Activated naive CD8-positive, alpha-beta T cell treated with anti-CD3 and anti-CD28 coated beads, Interleukin-2, amount 50 U/mL, for 24 hours (primary cell): ENCODE measurements around the gene C17orf78.
"Not testable (repeated sequence)": the region's sequence is repeated elsewhere in the genome, so short reads cannot be mapped to it uniquely, and the experiment has no call there.

Experiments
- ATAC-seq: fragments of 150-1000 bp; cut with Tn5 transposase; one replicate; pipeline ENCODE4 v1.10.0; 2021
- DNase-seq: peaks from one replicate; pipeline ENCODE4 v3.0.0; 2021
- H3K27ac Mint-ChIP-seq: one replicate; pipeline ENCODE4 v1.8.0; 2021; ENCODE audit warnings: mild to moderate bottlenecking, mixed read lengths
- H3K27me3 Mint-ChIP-seq: one replicate; pipeline ENCODE4 v1.8.0; 2021; ENCODE audit warnings: mixed read lengths
- H3K36me3 Mint-ChIP-seq: one replicate; pipeline ENCODE4 v1.8.0; 2021; ENCODE audit warnings: low read depth, mixed read lengths
- H3K4me1 Mint-ChIP-seq: one replicate; pipeline ENCODE4 v1.8.0; 2021; ENCODE audit warnings: mixed read lengths
- H3K4me3 Mint-ChIP-seq: one replicate; pipeline ENCODE4 v1.8.0; 2021; ENCODE audit warnings: mild to moderate bottlenecking, moderate library complexity, mixed read lengths
- H3K9me3 Mint-ChIP-seq: one replicate; pipeline ENCODE4 v1.8.0; 2021; ENCODE audit warnings: mixed read lengths

The C17orf78 gene

GRCh38 chr17:37440424-37440823, 64.6 kb downstream of the C17orf78 start:
- H3K27me3 Mint-ChIP-seq: no peaks in the 10 kb centered on the region
- H3K36me3 Mint-ChIP-seq: peaks cover 54% of the 10 kb centered on the region
- no peaks in the 10 kb centered on the region for H3K4me1 Mint-ChIP-seq
- no peaks in the 10 kb centered on the region for H3K9me3 Mint-ChIP-seq
- H3K4me3 Mint-ChIP-seq: no peak overlapping the region
- no peak overlapping the region for H3K27ac Mint-ChIP-seq
- ATAC-seq: no peak
- no peak for DNase-seq

GRCh38 chr17:37441369-37442014, 65.7 kb downstream of the C17orf78 start:
- H3K27ac Mint-ChIP-seq, H3K4me3 Mint-ChIP-seq, DNase-seq, ATAC-seq, H3K27me3 Mint-ChIP-seq, H3K4me1 Mint-ChIP-seq, H3K9me3 Mint-ChIP-seq: not testable (repeated sequence)
- peaks cover 56% of the 10 kb centered on the region for H3K36me3 Mint-ChIP-seq
